Body of pancreas (tissue), 4 donors: ENCODE results near the gene ACAA1.

ENCODE experiments used
- POLR2A ChIP-seq, 3 donors: fragments of 450-650 bp; IDR thresholded peaks; one replicate each; pipeline ENCODE4 v1.6.1; 2016; ENCODE audit warnings: antibody characterized with exemption in 3 of 3, mild to moderate bottlenecking in 2 of 3
- TF ChIP-seq, protein P1 (sequence below), 7 experiments: fragments of 450-650 bp in 4 of 7; fragments of 200-600 bp in 3 of 7; sonication (generic) in 3 of 7; IDR thresholded peaks; one replicate each; pipeline ENCODE4 v1.5.1; 2016 to 2019; ENCODE audit warnings: antibody characterized with exemption in 7 of 7

- TF ChIP-seq, protein P1, sequence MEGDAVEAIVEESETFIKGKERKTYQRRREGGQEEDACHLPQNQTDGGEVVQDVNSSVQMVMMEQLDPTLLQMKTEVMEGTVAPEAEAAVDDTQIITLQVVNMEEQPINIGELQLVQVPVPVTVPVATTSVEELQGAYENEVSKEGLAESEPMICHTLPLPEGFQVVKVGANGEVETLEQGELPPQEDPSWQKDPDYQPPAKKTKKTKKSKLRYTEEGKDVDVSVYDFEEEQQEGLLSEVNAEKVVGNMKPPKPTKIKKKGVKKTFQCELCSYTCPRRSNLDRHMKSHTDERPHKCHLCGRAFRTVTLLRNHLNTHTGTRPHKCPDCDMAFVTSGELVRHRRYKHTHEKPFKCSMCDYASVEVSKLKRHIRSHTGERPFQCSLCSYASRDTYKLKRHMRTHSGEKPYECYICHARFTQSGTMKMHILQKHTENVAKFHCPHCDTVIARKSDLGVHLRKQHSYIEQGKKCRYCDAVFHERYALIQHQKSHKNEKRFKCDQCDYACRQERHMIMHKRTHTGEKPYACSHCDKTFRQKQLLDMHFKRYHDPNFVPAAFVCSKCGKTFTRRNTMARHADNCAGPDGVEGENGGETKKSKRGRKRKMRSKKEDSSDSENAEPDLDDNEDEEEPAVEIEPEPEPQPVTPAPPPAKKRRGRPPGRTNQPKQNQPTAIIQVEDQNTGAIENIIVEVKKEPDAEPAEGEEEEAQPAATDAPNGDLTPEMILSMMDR (IDR thresholded peaks at IDR 0.05) = no peak
- TF ChIP-seq POLR2A (IDR thresholded peaks at IDR 0.05) = no peak
These were observed 37.0 kb upstream of the ACAA1 start for GRCh38 chr3:38173834-38174418.
